ENCODE data around the gene INSYN2A.

GRCh38 chr10:127221281-127221680, 24.9 kb upstream of the INSYN2A start:
- TF ChIP-seq EP300 (IDR thresholded peaks at IDR 0.05) (no peak), CTCF (IDR thresholded peaks at IDR 0.05) (no peak), POLR2A (IDR thresholded peaks at IDR 0.05) (no peak), POLR2AphosphoS5 (IDR thresholded peaks at IDR 0.05) (no peak)
